Body of pancreas (tissue), 4 donors: Measurements from ENCODE around the gene SYNDIG1L.

Experiments used
- POLR2A ChIP-seq, 3 donors: fragments of 450-650 bp; IDR thresholded peaks; one replicate each; pipeline ENCODE4 v1.6.1; 2016; ENCODE audit warnings: antibody characterized with exemption in 3 of 3, mild to moderate bottlenecking in 2 of 3
- TF ChIP-seq, protein P1 (sequence below), 7 experiments: fragments of 450-650 bp in 4 of 7; fragments of 200-600 bp in 3 of 7; sonication (generic) in 3 of 7; IDR thresholded peaks; one replicate each; pipeline ENCODE4 v1.5.1; 2016 to 2019; ENCODE audit warnings: antibody characterized with exemption in 7 of 7

DNA sequence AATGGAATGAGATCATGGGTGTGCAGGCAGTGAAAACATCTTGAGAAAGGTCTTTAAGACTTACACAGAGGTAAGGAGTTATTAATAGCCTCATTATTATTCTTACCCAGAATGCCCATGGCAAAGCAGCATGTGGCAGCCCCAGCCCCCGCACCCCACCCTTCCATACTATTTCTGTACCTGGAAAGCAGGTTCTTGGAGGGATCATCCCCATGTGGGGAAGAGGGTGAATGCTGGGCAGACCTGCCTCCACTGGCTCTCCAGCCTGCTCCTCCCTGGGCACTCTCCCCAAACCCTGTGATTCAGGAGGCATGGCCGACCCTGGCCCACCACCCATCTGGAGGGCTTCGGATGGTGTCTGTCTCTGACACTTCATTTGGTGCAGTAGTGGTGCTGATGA, 38.8 kb upstream of the SYNDIG1L start:
- no peak for TF ChIP-seq POLR2A (IDR thresholded peaks at IDR 0.05)
- TF ChIP-seq, protein P1, sequence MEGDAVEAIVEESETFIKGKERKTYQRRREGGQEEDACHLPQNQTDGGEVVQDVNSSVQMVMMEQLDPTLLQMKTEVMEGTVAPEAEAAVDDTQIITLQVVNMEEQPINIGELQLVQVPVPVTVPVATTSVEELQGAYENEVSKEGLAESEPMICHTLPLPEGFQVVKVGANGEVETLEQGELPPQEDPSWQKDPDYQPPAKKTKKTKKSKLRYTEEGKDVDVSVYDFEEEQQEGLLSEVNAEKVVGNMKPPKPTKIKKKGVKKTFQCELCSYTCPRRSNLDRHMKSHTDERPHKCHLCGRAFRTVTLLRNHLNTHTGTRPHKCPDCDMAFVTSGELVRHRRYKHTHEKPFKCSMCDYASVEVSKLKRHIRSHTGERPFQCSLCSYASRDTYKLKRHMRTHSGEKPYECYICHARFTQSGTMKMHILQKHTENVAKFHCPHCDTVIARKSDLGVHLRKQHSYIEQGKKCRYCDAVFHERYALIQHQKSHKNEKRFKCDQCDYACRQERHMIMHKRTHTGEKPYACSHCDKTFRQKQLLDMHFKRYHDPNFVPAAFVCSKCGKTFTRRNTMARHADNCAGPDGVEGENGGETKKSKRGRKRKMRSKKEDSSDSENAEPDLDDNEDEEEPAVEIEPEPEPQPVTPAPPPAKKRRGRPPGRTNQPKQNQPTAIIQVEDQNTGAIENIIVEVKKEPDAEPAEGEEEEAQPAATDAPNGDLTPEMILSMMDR (IDR thresholded peaks at IDR 0.05): no peak
